DND-41 (cell line): ENCODE measurements around the gene KIAA1671.

ENCODE experiments used
- ATAC-seq: fragments of 200-7000 bp; cut with Tn5 transposase; 3 replicates; pipeline ENCODE4 v1.9.1; 2021; ENCODE audit warnings: low read depth; ENCODE audit not compliant: insufficient read depth
- DNase-seq: peaks from one replicate; pipeline ENCODE4 v3.0.0-alpha.2; 2020
- H2AFZ ChIP-seq: 2 replicates; pipeline ENCODE4 v1.6.0; 2012; ENCODE audit warnings: low read depth, low read length
- H3K27ac ChIP-seq: 2 replicates; pipeline ENCODE4 v1.5.1; 2012; ENCODE audit warnings: low read length, inconsistent platforms
- H3K27me3 ChIP-seq: fragments of 200-600 bp; sonication (generic); 2 replicates; pipeline ENCODE4 v1.6.0; 2012; ENCODE audit warnings: low read length, mild to moderate bottlenecking, inconsistent platforms; ENCODE audit not compliant: insufficient read depth, poor library complexity
- H3K36me3 ChIP-seq: 2 replicates; pipeline ENCODE4 v1.5.1; 2012; ENCODE audit warnings: low read length, inconsistent platforms; ENCODE audit not compliant: insufficient read depth
- H3K4me1 ChIP-seq: 2 replicates; pipeline ENCODE4 v1.5.1; 2012; ENCODE audit warnings: mild to moderate bottlenecking, low read length; ENCODE audit not compliant: insufficient read depth
- H3K4me2 ChIP-seq: 2 replicates; pipeline ENCODE4 v1.6.0; 2012; ENCODE audit warnings: mild to moderate bottlenecking, moderate library complexity, low read length, inconsistent platforms; ENCODE audit not compliant: insufficient read depth
- H3K4me3 ChIP-seq, 2 experiments: fragments of 200-600 bp in 1 of 2; shearing (Covaris generic) in 1 of 2; 2 replicates each; pipeline ENCODE4 v1.5.1; 2012 to 2016; ENCODE audit warnings: inconsistent platforms in 2 of 2, low read length in 2 of 2, mild to moderate bottlenecking in 2 of 2, low read depth in 1 of 2, moderate library complexity in 1 of 2
- H3K79me2 ChIP-seq: 2 replicates; pipeline ENCODE4 v1.6.0; 2012; ENCODE audit warnings: low read length, inconsistent platforms; ENCODE audit not compliant: insufficient read depth
- H3K9ac ChIP-seq: 2 replicates; pipeline ENCODE4 v1.6.0; 2012; ENCODE audit warnings: low read depth, mild to moderate bottlenecking, inconsistent platforms, low read length, moderate library complexity
- H3K9me3 ChIP-seq: 2 replicates; pipeline ENCODE4 v1.5.1; 2012; ENCODE audit warnings: low read length, moderate library complexity, mild to moderate bottlenecking, inconsistent platforms; ENCODE audit not compliant: insufficient read depth, severe bottlenecking
- H4K20me1 ChIP-seq: 2 replicates; pipeline ENCODE4 v1.6.0; 2012; ENCODE audit warnings: low read length; ENCODE audit not compliant: insufficient read depth
- CTCF ChIP-seq: IDR thresholded peaks from 2 replicates; pipeline ENCODE4 v1.5.1; 2012; ENCODE audit warnings: borderline replicate concordance, low read length, moderate library complexity, mild to moderate bottlenecking; ENCODE audit not compliant: poor library complexity, severe bottlenecking; ENCODE audit errors: extremely low read depth
- EZH2 ChIP-seq: IDR thresholded peaks from 3 replicates; pipeline ENCODE4 v1.6.1; 2012; ENCODE audit warnings: borderline replicate concordance, low read depth, mild to moderate bottlenecking, moderate library complexity, low read length, inconsistent platforms; ENCODE audit not compliant: severe bottlenecking

The KIAA1671 gene

GRCh38 chr22:25051983-25052710 lies 99.6 kb downstream of the KIAA1671 start:
- no peaks in the 10 kb centered on the region for H3K27me3 ChIP-seq
- peaks cover 4% of the 10 kb centered on the region; the same call in 1 of the 2 replicates for H4K20me1 ChIP-seq
- H3K79me2 ChIP-seq, result no peaks in the 10 kb centered on the region
- H3K36me3 ChIP-seq, result no peaks in the 10 kb centered on the region
- ATAC-seq (no peak), DNase-seq (no peak)
- TF ChIP-seq CTCF (no peak), EZH2 (no peak)
- H3K4me1 ChIP-seq, result no peaks in the 10 kb centered on the region
- no peak overlapping the region for H3K4me2 ChIP-seq
- H3K4me3 ChIP-seq, result no peak overlapping the region
- H2AFZ ChIP-seq, result no peak overlapping the region
- no peak overlapping the region for H3K9ac ChIP-seq
- no peak overlapping the region for H3K27ac ChIP-seq
- peaks cover 6% of the 10 kb centered on the region for H3K9me3 ChIP-seq

GRCh38 chr22:25053153-25053805 lies 100.8 kb downstream of the KIAA1671 start:
- H3K4me2 ChIP-seq, result no peak overlapping the region
- H3K27ac ChIP-seq, result no peak overlapping the region
- H3K9ac ChIP-seq, result no peak overlapping the region
- no peaks in the 10 kb centered on the region for H3K79me2 ChIP-seq
- H3K9me3 ChIP-seq, result peaks cover 6% of the 10 kb centered on the region
- H2AFZ ChIP-seq, result no peak overlapping the region
- no peaks in the 10 kb centered on the region for H3K4me1 ChIP-seq
- H3K36me3 ChIP-seq, result no peaks in the 10 kb centered on the region
- TF ChIP-seq EZH2 (no peak), CTCF (no peak)
- ATAC-seq (no peak), DNase-seq (no peak)
- H3K4me3 ChIP-seq, result no peak overlapping the region
- no peaks in the 10 kb centered on the region for H3K27me3 ChIP-seq
- peaks cover 5% of the 10 kb centered on the region; the same call in 1 of the 2 replicates for H4K20me1 ChIP-seq

GRCh38 chr22:25054943-25055511 lies 102.5 kb downstream of the KIAA1671 start:
- DNase-seq, result no peak
- Histone ChIP-seq H3K4me2 (no peak overlapping the region), H3K9me3 (peaks cover 6% of the 10 kb centered on the region), H3K79me2 (no peaks in the 10 kb centered on the region), H3K9ac (no peak overlapping the region), H3K4me1 (no peaks in the 10 kb centered on the region), H3K27ac (no peak overlapping the region), H3K27me3 (no peaks in the 10 kb centered on the region), H3K36me3 (no peaks in the 10 kb centered on the region), H4K20me1 (peaks cover 5% of the 10 kb centered on the region; the same call in 1 of the 2 replicates), H2AFZ (no peak overlapping the region), H3K4me3 (no peak overlapping the region)
- no peak for ATAC-seq
- no peak for TF ChIP-seq EZH2
- TF ChIP-seq CTCF, result no peak
